Endothelial cell of umbilical vein (primary cell): ENCODE measurements around the gene RBM4. TPM values are rescaled to one million over a fixed set of nuclear protein-coding genes. Genes with fewer than 3 reads are reported as not detected.

ENCODE experiments used
- BruUV-seq: library from RNA; stranded (reverse); fragments of 400-500 nt; replicated peaks from 2 replicates; lab custom pipeline; 2021; lab: Mats Ljungman, UMichigan
- CTCF ChIA-PET: fragments of 300-600, 350-600 bp; sonication (Branson Sonifier 250); formaldehyde crosslinking; loops from one replicate; lab custom pipeline; 2021; ENCODE audit warnings: antibody characterized with exemption, inconsistent platforms; lab: Charles Lee
- POLR2A ChIA-PET: fragments of 300-600, 350-600 bp; sonication (Branson Sonifier 250); formaldehyde crosslinking; loops from one replicate; lab custom pipeline; 2021; ENCODE audit warnings: antibody characterized with exemption, inconsistent platforms; lab: Charles Lee
- DNase-seq: peaks from one replicate; pipeline ENCODE4 v3.0.0-alpha.2; 2011; ENCODE audit warnings: low read depth, low spot score
- FAIRE-seq: peaks from 2 replicates; lab custom pipeline; 2011; peaks lifted over from hg19 to GRCh38; lab: Jason Lieb, UNC
- H2AFZ ChIP-seq: 2 replicates; pipeline ENCODE4 v1.6.0; 2012; ENCODE audit warnings: low read depth, low read length, control low read depth, inconsistent platforms
- H3K27ac ChIP-seq: 2 replicates; pipeline ENCODE4 v1.5.1; 2011; ENCODE audit warnings: low read depth, mild to moderate bottlenecking, control low read depth, low read length, moderate library complexity; ENCODE audit not compliant: insufficient read depth
- H3K27me3 ChIP-seq, 2 experiments: 2 replicates each; pipeline versions ENCODE4 v1.6.0 to v1.6.1; 2011; ENCODE audit warnings: low read length in 2 of 2, mixed read lengths in 1 of 2; ENCODE audit not compliant: control insufficient read depth in 2 of 2, insufficient read depth in 2 of 2
- H3K36me3 ChIP-seq, 2 experiments: 2 replicates in 1 of 2; 3 replicates in 1 of 2; pipeline ENCODE4 v1.5.1; 2011; ENCODE audit warnings: low read length in 2 of 2, mild to moderate bottlenecking in 1 of 2, moderate library complexity in 1 of 2; ENCODE audit not compliant: control insufficient read depth in 2 of 2, insufficient read depth in 2 of 2; ENCODE audit errors: extremely low read depth in 1 of 2
- H3K4me1 ChIP-seq: 3 replicates; pipeline ENCODE4 v1.5.1; 2011; ENCODE audit warnings: mild to moderate bottlenecking, low read length; ENCODE audit not compliant: control insufficient read depth, insufficient read depth; ENCODE audit errors: extremely low read depth
- H3K4me2 ChIP-seq: 2 replicates; pipeline ENCODE4 v1.6.1; 2011; ENCODE audit warnings: low read length, control low read depth, mixed read lengths; ENCODE audit not compliant: insufficient read depth
- H3K4me3 ChIP-seq, 3 experiments: fragments of 200-600 bp in 1 of 3; sonication (generic), shearing (Covaris generic) in 1 of 3; replicated peaks in 1 of 3; 2 replicates each; pipeline ENCODE4 v1.5.1; 2011 to 2016; ENCODE audit warnings: control low read depth in 3 of 3, low read length in 3 of 3, mild to moderate bottlenecking in 2 of 3, inconsistent platforms in 1 of 3, low read depth in 1 of 3, moderate library complexity in 1 of 3; ENCODE audit not compliant: insufficient read depth in 1 of 3
- H3K79me2 ChIP-seq: 2 replicates; pipeline ENCODE4 v1.6.0; 2012; ENCODE audit warnings: low read length, inconsistent platforms; ENCODE audit not compliant: control insufficient read depth, insufficient read depth
- H3K9ac ChIP-seq: replicated peaks from 2 replicates; pipeline ENCODE3; 2011; ENCODE audit warnings: low read length, control low read depth; ENCODE audit not compliant: insufficient read depth; ENCODE audit errors: extremely low read depth
- H3K9me1 ChIP-seq: replicated peaks from 3 replicates; pipeline ENCODE4 v1.6.0; 2011; ENCODE audit warnings: mild to moderate bottlenecking, low read length; ENCODE audit not compliant: control insufficient read depth, insufficient read depth; ENCODE audit errors: extremely low read depth
- H3K9me3 ChIP-seq: replicated peaks from 2 replicates; pipeline ENCODE4 v1.5.1; 2012; ENCODE audit warnings: low read length, inconsistent platforms; ENCODE audit not compliant: control insufficient read depth, insufficient read depth
- H4K20me1 ChIP-seq: replicated peaks from 2 replicates; pipeline ENCODE3; 2011; ENCODE audit warnings: mild to moderate bottlenecking, low read length; ENCODE audit not compliant: control insufficient read depth, insufficient read depth; ENCODE audit errors: extremely low read depth
- EZH2 ChIP-seq: IDR thresholded peaks from 2 replicates; pipeline ENCODE4 v1.6.1; 2012; ENCODE audit warnings: borderline replicate concordance, low read depth, mild to moderate bottlenecking, moderate library complexity, low read length, inconsistent platforms; ENCODE audit not compliant: severe bottlenecking
- FOS ChIP-seq: IDR thresholded peaks from 2 replicates; pipeline ENCODE4 v1.6.1; 2011; ENCODE audit warnings: mild to moderate bottlenecking, low read length, moderate library complexity, borderline replicate concordance; ENCODE audit not compliant: insufficient read depth
- GATA2 ChIP-seq: IDR thresholded peaks from 2 replicates; pipeline ENCODE4 v1.7.0; 2011; ENCODE audit warnings: low read depth, mild to moderate bottlenecking, moderate library complexity, mixed read lengths, low read length; ENCODE audit not compliant: insufficient read length, insufficient read depth
- JUN ChIP-seq: IDR thresholded peaks from 2 replicates; pipeline ENCODE4 v1.6.1; 2011; ENCODE audit warnings: borderline replicate concordance, low read depth; ENCODE audit not compliant: insufficient read length, insufficient read depth
- MYC ChIP-seq: IDR thresholded peaks from one replicate; pipeline ENCODE4 v1.6.1; 2011; ENCODE audit warnings: mild to moderate bottlenecking, low read depth, low read length
- POLR2A ChIP-seq: IDR thresholded peaks from 2 replicates; pipeline ENCODE4 v1.6.1; 2012; ENCODE audit warnings: low read depth, mild to moderate bottlenecking, control low read depth, low read length
- POLR2AphosphoS5 ChIP-seq: IDR thresholded peaks from 2 replicates; pipeline ENCODE4 v1.6.1; 2012; ENCODE audit warnings: low read depth, mild to moderate bottlenecking, control low read depth, low read length, moderate library complexity; ENCODE audit not compliant: insufficient read depth
- dilution Hi-C: fragments of 300-500 bp; cut with MboI; formaldehyde crosslinking; loops from one replicate; pipeline ENCODE4 v1.15.0; 2019; ENCODE audit warnings: low sequenced_read_pairs; ENCODE audit not compliant: extremely low pct_ligation_motif_present
- intact Hi-C: fragments of 100-400 bp; cut with micrococcal nuclease; formaldehyde crosslinking; loops from one replicate; pipeline ENCODE4 v1.10.0; 2022
- polyA plus RNA-seq, 4 experiments: library from polyadenylated mRNA; depleted of rRNA in 3 of 4; stranded (reverse) in 3 of 4; unstranded in 1 of 4; fragments of >200 nt; gene quantifications; 2 replicates each; pipeline versions ENCODE4 v1.2.1 to v1.2.3, GENCODE V29; 2011 to 2012; ENCODE audit warnings: missing spikeins in 1 of 4
- total RNA-seq: library from RNA; stranded (reverse); gene quantifications from 2 replicates; pipeline ENCODE4 v1.2.3, GENCODE V29; 2021
- TF ChIP-seq, protein P1 (sequence below), 2 donors: IDR thresholded peaks; 1 replicate in 1 of 2; 2 replicates in 1 of 2; pipeline ENCODE4 v1.5.1; 2011; ENCODE audit warnings: low read length in 2 of 2, mild to moderate bottlenecking in 2 of 2, moderate library complexity in 2 of 2, control low read depth in 1 of 2, inconsistent platforms in 1 of 2, low read depth in 1 of 2; ENCODE audit not compliant: insufficient read depth in 1 of 2; ENCODE audit errors: extremely low read depth in 1 of 2
- TF ChIP-seq, protein P2 (sequence below): IDR thresholded peaks from 2 replicates; pipeline ENCODE4 v1.6.1; 2011; ENCODE audit not compliant: insufficient read depth, insufficient read length

Gene RBM4
- total and polyA plus RNA-seq, 2 donors (not counting 3 experiments of a cell fraction or from before 2014, with no cell fraction given): 153 to 361 TPM

GRCh38 chr11:66653123-66653522 is 14.6 kb downstream of the RBM4 start:
- ChIA-PET POLR2A (interaction anchor here (1.3 kb wide), 1 partner anchor 15 kb away, joined by 3 read pairs; no protein-coding TSS in a partner anchor), CTCF (interaction anchor here (0.7 to 1.1 kb wide), 3 partner anchors 15 to 73 kb away, joined by 3 to 4 read pairs (median 3); partner anchors contain the start of gene RBM4)
- TF ChIP-seq POLR2AphosphoS5 (no peak), MYC (no peak), EZH2 (no peak), GATA2 (no peak), FOS (no peak), POLR2A (no peak), JUN (no peak)
- TF ChIP-seq, protein P1, sequence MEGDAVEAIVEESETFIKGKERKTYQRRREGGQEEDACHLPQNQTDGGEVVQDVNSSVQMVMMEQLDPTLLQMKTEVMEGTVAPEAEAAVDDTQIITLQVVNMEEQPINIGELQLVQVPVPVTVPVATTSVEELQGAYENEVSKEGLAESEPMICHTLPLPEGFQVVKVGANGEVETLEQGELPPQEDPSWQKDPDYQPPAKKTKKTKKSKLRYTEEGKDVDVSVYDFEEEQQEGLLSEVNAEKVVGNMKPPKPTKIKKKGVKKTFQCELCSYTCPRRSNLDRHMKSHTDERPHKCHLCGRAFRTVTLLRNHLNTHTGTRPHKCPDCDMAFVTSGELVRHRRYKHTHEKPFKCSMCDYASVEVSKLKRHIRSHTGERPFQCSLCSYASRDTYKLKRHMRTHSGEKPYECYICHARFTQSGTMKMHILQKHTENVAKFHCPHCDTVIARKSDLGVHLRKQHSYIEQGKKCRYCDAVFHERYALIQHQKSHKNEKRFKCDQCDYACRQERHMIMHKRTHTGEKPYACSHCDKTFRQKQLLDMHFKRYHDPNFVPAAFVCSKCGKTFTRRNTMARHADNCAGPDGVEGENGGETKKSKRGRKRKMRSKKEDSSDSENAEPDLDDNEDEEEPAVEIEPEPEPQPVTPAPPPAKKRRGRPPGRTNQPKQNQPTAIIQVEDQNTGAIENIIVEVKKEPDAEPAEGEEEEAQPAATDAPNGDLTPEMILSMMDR (IDR thresholded peaks at IDR 0.05; ENCODE audit: extremely low read depth in 1 of 2, insufficient read depth in 1 of 2, low read depth in 1 of 2, low read length in 2 of 2): no peak
- TF ChIP-seq, protein P2, sequence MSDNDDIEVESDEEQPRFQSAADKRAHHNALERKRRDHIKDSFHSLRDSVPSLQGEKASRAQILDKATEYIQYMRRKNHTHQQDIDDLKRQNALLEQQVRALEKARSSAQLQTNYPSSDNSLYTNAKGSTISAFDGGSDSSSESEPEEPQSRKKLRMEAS: no peak
- H3K9me1 ChIP-seq: no peaks in the 10 kb centered on the region
- H3K27ac ChIP-seq: no peak overlapping the region
- peaks cover 5 to 9% of the 10 kb centered on the region in 2 experiments for H3K36me3 ChIP-seq
- no peak overlapping the region for H3K9ac ChIP-seq
- no peaks in the 10 kb centered on the region for H3K27me3 ChIP-seq
- DNase-seq (no peak), FAIRE-seq (no peak)
- H3K79me2 ChIP-seq: peaks cover 38% of the 10 kb centered on the region
- no peak overlapping the region for H3K4me3 ChIP-seq
- no peak overlapping the region for H3K4me2 ChIP-seq
- no TSS peak for BruUV-seq
- H2AFZ ChIP-seq: no peak overlapping the region
- H3K9me3 ChIP-seq: no peaks in the 10 kb centered on the region
- H4K20me1 ChIP-seq: peaks cover 6% of the 10 kb centered on the region
- no peaks in the 10 kb centered on the region for H3K4me1 ChIP-seq
- dilution Hi-C loops: no loop called here
- intact Hi-C loops: no loop called here
